ENCODE results near the gene SUGT1.
"Not testable (repeated sequence)": the region's sequence is repeated elsewhere in the genome, so short reads cannot be mapped to it uniquely, and the experiment has no call there.

Gene SUGT1

DNA sequence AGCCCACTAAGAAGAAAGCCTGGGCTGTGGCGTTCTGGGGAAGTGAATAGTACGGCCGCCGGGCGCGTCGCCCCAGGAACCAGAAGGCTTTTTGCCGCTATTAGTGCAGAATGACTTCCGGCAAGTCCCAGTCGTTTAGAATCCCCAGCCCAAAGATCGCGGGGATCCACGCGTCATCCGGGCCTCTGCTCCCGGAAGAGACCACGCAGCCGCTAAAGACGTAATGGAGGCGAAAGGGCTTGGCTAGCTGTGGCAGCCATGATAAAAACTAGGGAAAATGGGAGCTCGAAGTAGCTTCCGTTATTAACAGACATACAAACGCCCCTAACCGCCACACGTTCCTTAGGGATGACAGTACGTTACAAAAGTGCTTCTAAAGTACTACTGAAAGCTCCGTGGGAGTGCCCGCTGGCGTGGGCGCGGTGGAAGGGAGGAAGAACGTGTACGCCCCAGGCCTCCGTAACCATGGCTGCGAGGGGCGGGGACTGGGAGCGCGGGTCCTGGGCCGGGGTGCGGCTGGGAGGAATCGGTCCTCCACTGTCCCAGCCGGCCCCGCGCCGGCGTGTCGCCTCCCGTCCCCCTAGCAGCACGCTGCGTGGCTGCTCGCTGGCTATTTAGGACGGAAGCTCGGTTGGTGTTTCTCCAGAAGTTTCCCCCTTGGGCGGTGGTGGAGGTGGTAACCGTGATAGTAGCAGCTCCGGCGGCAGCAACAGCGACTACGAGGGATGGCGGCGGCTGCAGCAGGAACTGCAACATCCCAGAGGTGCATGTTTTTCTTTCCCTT, at the start of gene SUGT1:
TSS of gene SUGT1 (plus strand) at position 641 of the 784 bp plus-strand sequence. CDS start at position 726, 85 bp downstream.
- peak; percentile 97 for DNase-seq (ENCODE audit: low spot score)

DNA sequence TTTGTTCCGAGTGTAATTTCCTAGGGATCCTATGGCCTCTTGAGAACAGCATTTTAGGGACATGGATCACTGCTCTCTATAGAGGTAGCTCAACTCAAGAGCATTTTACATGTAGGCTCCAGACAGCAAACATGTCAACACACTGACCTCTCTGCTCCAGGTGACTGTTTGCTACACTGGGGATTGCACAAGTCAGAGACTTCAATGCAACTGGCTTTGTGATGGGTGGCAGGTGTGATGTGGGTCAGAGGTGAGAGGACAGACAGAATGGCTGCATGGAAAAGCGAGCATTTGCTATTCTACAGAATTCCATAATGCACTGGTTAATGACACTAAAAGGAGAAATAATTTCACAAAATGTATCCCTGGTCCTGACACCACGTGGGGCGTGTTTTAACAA, 49.3 kb upstream of the SUGT1 start:
- not testable (repeated sequence) for DNase-seq (ENCODE audit: low spot score)

DNA sequence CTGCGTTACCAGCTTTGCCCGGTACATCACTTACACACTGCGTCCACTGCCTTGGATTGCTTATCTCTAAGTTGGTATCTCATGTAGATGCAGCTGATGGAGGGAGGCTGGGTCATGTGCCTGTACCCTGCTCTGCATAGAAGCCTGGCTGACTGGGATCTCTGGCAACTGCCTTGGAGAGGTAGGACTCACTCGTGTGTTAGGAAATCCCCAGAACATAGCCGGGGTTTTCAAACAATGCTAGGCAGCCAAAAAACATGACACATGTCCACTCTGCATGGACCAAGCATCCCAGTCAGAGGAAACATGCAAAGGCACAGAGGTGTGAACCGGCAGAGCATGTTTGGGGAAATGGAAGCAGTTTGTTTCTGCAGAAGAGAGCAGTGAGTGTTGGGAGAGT, 46.5 kb upstream of the SUGT1 start:
- not testable (repeated sequence) for DNase-seq (ENCODE audit: low spot score)

DNA sequence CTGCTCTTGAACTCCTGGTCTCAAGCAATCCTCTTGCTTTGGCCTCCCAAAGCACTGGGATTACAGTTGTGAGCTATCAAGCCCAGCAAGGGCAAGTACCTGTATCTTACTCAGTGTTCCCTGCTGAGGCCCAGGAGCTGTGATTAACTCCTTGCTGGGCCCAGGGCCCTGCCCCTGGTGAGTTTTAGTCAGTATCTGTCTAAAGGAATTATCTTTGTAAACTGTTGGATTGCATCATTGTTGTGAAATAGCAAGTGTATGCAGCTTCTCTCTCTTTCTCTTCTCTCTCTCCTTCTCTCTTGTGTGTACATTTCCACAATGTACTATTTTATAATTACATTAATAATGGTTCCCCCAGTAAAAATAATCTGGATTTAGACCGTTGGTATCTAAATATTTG, 45.8 kb upstream of the SUGT1 start:
- DNase-seq (ENCODE audit: low spot score), result not testable (repeated sequence)

DNA sequence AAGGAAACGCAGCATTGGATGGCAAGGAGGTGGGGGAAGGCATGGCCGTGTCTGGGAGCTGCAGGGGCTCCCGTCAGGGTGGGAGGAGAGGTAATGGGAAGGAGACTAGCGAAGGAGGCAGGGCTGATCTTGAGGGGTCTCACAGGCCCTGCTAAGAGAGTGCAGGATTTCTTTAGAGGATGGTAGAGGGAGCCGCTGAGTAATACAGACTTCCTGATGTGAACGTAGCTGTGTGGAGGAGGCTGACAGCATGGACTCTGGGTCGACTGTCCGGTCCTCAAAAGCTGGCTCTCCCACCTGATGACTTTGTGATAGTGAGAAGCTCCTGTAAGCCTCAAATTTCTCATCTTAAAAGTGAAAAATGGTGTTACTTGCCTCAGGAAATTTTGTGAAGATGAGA, 44.5 kb upstream of the SUGT1 start:
- not testable (repeated sequence) for DNase-seq (ENCODE audit: low spot score)

- peak; percentile 54 for DNase-seq (ENCODE audit: low spot score)
These were observed 43.5 kb upstream of the SUGT1 start for GRCh38 chr13:52609013-52609606.

- not testable (repeated sequence) for DNase-seq (ENCODE audit: low spot score)
These were observed 42.5 kb upstream of the SUGT1 start for GRCh38 chr13:52610158-52610557.

- DNase-seq (ENCODE audit: low spot score), result no peak
These were observed 37.4 kb upstream of the SUGT1 start for GRCh38 chr13:52615134-52615801.

DNA sequence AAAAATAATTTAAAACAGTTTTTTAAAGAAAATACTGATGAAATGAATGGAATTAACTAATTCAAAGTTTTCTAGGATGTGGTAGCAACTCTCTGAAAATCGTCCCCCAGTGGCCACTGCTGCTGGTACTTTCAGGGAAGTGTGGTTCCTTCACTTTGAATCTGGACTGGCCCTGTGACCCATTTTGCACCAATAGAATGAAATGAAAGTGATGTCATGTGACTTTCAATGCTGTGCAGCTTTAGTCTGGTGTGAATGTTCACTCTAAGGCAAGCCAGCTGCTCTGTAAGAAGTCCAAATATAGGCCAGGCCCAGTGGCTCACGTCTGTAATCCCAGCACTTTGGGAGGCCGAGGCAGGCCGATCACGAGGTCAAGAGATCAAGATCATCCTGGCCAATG, 36.8 kb upstream of the SUGT1 start:
- DNase-seq (ENCODE audit: low spot score), result no peak

DNA sequence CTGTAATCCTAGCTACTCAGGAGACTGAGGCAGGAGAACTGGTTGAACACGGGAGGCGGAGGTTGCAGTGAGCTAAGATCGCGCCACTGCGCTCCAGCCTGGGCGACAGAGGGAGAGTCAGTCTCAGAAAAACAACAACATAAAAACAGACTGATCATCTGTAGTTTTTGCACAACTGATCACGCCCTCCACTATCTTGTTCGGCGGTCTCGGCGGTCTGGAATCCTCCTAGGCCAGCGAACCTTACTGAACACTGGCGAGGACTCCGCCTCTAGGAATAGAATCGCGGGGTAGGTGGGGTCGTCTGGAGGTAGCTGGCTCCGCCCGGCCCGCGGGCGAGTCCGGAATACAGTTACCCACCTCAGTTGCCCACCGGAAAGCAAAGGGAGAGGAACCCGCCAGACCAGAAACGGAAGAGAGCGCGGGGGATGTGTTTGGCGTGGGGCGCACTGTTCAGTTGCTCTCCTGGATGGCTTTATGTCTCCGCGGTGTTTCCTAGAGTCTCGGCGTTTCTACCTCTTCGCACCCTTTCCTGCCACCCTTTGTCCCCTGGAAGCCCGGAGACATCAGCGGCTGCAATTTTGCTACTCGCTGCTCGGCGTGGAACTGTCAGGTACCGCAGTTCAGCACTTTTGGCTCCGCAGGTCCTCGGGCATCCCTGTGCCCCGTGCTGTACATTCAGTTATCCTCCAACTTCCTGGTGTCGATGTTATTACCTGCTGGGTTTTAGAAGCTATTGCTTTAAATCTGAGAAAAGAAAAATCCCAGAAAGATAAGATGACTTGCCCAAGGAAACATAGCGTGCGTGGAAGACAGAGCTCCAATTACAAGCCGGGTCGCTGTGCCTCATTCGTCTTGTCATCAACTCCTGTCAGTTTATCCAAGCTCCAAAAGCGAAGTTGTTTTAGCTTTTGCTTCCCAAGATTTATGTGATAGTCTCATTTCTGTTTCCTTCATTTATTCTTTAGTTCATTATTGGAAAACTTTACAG, 35.3 kb upstream of the SUGT1 start:
- peak; percentile 93 for DNase-seq (ENCODE audit: low spot score)

DNA sequence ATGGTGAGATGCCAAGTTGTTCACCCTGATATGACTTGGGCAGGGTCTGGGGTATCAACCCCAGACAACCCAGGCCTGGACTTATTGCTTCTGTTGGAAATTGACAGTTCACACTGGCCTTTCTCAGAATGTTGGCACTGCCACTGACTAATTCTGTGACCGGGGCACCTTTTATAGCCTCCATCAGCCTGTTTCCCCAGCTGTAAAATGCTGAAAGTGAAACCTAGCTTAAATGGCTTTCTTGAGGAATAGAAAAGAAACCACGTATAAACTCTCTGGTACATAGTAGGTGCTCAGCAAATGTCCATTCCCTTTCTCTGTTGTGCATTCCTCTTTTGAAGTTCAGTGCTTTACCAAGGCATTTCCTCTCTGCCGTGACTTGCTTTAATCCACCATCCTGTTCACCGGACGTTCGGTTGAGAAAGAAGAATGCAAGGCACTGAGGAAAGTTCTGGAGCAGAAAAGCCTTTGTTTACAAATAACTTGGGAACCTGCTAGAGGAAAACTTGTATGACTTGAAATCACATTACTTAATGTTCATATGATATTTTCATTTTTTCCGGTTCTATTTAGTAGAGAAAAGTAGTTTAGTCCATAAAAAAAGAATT, 21.4 kb upstream of the SUGT1 start:
- DNase-seq (ENCODE audit: low spot score), result not testable (repeated sequence)

DNA sequence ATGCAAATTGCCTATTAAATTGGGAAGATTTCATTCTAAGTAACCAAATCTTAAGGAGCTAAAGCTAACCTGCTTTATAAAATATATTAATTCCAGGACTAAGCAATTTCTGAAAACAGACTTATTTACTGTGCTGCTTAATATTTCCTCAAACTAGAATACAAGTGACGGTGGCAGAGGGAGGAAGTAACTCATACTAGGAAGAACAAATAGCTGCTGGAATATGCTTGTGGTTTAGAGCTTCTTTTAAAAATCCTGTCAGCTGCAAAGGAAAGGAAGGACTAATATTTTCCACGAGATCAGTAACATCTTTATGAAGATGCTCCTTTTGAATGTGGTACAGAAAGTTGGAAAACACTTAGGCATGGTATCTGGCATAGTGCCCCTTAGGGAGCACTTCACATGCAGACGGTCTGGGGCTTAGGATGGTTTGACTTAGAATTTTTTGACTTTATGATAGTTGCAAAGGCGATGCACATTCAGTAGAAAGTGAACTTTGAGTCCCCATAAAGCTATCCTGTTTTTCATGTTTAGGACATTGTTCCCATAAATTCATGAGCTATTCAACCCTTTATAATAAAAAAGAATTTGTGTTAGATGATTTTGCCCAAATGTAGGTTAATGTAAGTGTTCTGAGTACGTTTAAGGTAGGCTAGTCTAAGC, 13.8 kb upstream of the SUGT1 start:
- DNase-seq (ENCODE audit: low spot score), result no peak

- DNase-seq (ENCODE audit: low spot score), result no peak
These were observed 10.5 kb upstream of the SUGT1 start, which contains the start of gene HNRNPA1L2 for GRCh38 chr13:52642131-52642530. HNRNPA1L2 (plus strand) TSS chr13:52642431; CDS start chr13:52642493, 62 bp downstream.

- DNase-seq (ENCODE audit: low spot score), result no peak
These were observed 8.5 kb upstream of the SUGT1 start for GRCh38 chr13:52644108-52644507.

DNA sequence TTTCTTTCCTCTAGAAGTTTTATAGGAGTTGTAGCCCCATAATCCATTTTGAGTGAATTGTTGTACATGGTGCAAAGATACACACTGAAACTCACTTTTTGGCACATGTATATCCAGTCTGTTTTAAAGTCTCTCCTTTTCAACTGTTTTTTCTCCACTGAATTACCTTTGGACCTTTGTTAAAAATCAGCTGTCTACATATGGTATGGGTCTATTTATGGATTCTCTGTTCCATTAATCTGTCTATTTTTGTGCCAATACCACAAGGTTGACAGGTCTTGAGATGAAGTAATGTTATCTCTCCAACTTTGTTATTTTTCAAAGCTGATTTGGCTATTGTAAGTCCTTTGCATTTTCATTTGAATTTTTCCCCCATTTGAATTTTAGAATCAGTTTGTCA, 5.7 kb upstream of the SUGT1 start:
- no peak for DNase-seq (ENCODE audit: low spot score)

GRCh38 chr13:52650731-52651130, 1.9 kb upstream of the SUGT1 start:
- no peak for DNase-seq (ENCODE audit: low spot score)

GRCh38 chr13:52651897-52652195, 790 bp upstream of the SUGT1 start:
- DNase-seq (ENCODE audit: low spot score), result no peak

- no peak for DNase-seq (ENCODE audit: low spot score)
These were observed 306 bp downstream of the SUGT1 start for GRCh38 chr13:52652980-52653303.

- DNase-seq (ENCODE audit: low spot score), result no peak
These were observed 6.7 kb downstream of the SUGT1 start for GRCh38 chr13:52659340-52659739.

GRCh38 chr13:52664272-52664671, 11.6 kb downstream of the SUGT1 start:
- DNase-seq (ENCODE audit: low spot score), result no peak

- peak; percentile 24 for DNase-seq (ENCODE audit: low spot score)
These were observed 12.7 kb downstream of the SUGT1 start for GRCh38 chr13:52665325-52665724.
